GM18508 (cell line): ENCODE measurements around the gene SNRNP35.
"Not testable (repeated sequence)": the region's sequence is repeated elsewhere in the genome, so short reads cannot be mapped to it uniquely, and the experiment has no call there.

ENCODE experiments used
- ATAC-seq: cut with Tn5 transposase; IDR thresholded peaks from one replicate; pipeline ENCODE4 v1.9.1; 2021; ENCODE audit warnings: moderate number of reproducible peaks; ENCODE audit not compliant: insufficient read depth, unreplicated experiment

Gene SNRNP35

GRCh38 chr12:123446333-123446713 is 11.6 kb upstream of the SNRNP35 start:
- ATAC-seq = no peak

- no peak for ATAC-seq
Observed at GRCh38 chr12:123449249-123449733, 8.6 kb upstream of the SNRNP35 start.

GRCh38 chr12:123449856-123450255 is 8.1 kb upstream of the SNRNP35 start:
- ATAC-seq = no peak

- no peak for ATAC-seq
Observed at GRCh38 chr12:123450636-123451035, 7.3 kb upstream of the SNRNP35 start.

GRCh38 chr12:123452276-123452550 is 5.7 kb upstream of the SNRNP35 start:
- not testable (repeated sequence) for ATAC-seq

GRCh38 chr12:123453165-123453564 is 4.8 kb upstream of the SNRNP35 start:
- ATAC-seq = no peak

GRCh38 chr12:123463174-123463573 is 5.2 kb downstream of the SNRNP35 start:
- not testable (repeated sequence) for ATAC-seq

GRCh38 chr12:123465084-123465483 is 7.1 kb downstream of the SNRNP35 start:
- ATAC-seq = no peak

GRCh38 chr12:123468786-123469185 is 10.8 kb downstream of the SNRNP35 start:
- ATAC-seq = no peak

- no peak for ATAC-seq
Observed at GRCh38 chr12:123469978-123470377, 12.0 kb downstream of the SNRNP35 start.

- ATAC-seq = no peak
Observed at GRCh38 chr12:123471374-123472068, 13.6 kb downstream of the SNRNP35 start.

GRCh38 chr12:123472438-123472849 is 14.5 kb downstream of the SNRNP35 start:
- ATAC-seq = no peak

- no peak for ATAC-seq
Observed at GRCh38 chr12:123474485-123475245, 16.7 kb downstream of the SNRNP35 start.

GRCh38 chr12:123475246-123475703 is 17.3 kb downstream of the SNRNP35 start:
- ATAC-seq = no peak

- ATAC-seq = no peak
Observed at GRCh38 chr12:123478069-123478468, 20.1 kb downstream of the SNRNP35 start.

- no peak for ATAC-seq
Observed at GRCh38 chr12:123478762-123479161, 20.8 kb downstream of the SNRNP35 start.

GRCh38 chr12:123479442-123480180 is 21.7 kb downstream of the SNRNP35 start:
- no peak for ATAC-seq

- ATAC-seq = not testable (repeated sequence)
Observed at GRCh38 chr12:123481251-123481650, 23.3 kb downstream of the SNRNP35 start.

GRCh38 chr12:123482876-123483275 is 24.9 kb downstream of the SNRNP35 start:
- ATAC-seq = no peak

GRCh38 chr12:123483602-123484248 is 25.8 kb downstream of the SNRNP35 start:
- no peak for ATAC-seq

GRCh38 chr12:123485756-123486155 is 27.8 kb downstream of the SNRNP35 start:
- ATAC-seq = no peak
